Measurements from ENCODE around the gene OR6C75.

- no peak for TF ChIP-seq CTCF (IDR thresholded peaks at IDR 0.05; ENCODE audit: low read depth, low read length)
- TF ChIP-seq EZH2phosphoT487 (IDR thresholded peaks at IDR 0.05; ENCODE audit: low read depth) = no peak
Observed at GRCh38 chr12:55416961-55417360, 54.2 kb downstream of the OR6C75 start.

Data from OCI-LY3 (cell line).